NB4 (cell line): ENCODE results near the gene PCDH7.

Experiments used
- DNase-seq: peaks from one replicate; pipeline ENCODE4 v3.0.0; 2010; ENCODE audit warnings: low read depth
- H3K4me3 ChIP-seq: one replicate; pipeline ENCODE4 v1.5.1; 2011; ENCODE audit warnings: mild to moderate bottlenecking, low read depth, low read length, moderate library complexity
- CTCF ChIP-seq: IDR thresholded peaks from one replicate; pipeline ENCODE4 v1.5.1; 2012; ENCODE audit warnings: low read depth, low read length
- MAX ChIP-seq: IDR thresholded peaks from 2 replicates; pipeline ENCODE4 v1.6.1; 2011; ENCODE audit warnings: low read depth, low read length
- MYC ChIP-seq: IDR thresholded peaks from 2 replicates; pipeline ENCODE4 v1.6.1; 2011; ENCODE audit warnings: low read depth, low read length
- POLR2A ChIP-seq: IDR thresholded peaks from 2 replicates; pipeline ENCODE4 v1.6.1; 2011; ENCODE audit warnings: mild to moderate bottlenecking; ENCODE audit not compliant: insufficient read length; ENCODE audit errors: extremely low read depth

PCDH7 gene

GRCh38 chr4:30716681-30717207, 3.4 kb upstream of the PCDH7 start:
- TF ChIP-seq MYC = no peak; the same call in 1 of the 2 replicates
- no peak for TF ChIP-seq CTCF
- no peak for TF ChIP-seq POLR2A
- no peak for TF ChIP-seq MAX
- H3K4me3 ChIP-seq = peak overlapping the region; percentile 61
- no peak for DNase-seq

- DNase-seq = peak; percentile 86
- peak; percentile 44 for TF ChIP-seq MAX
- TF ChIP-seq MYC = no peak; the same call in 1 of the 2 replicates
- TF ChIP-seq CTCF = no peak
- TF ChIP-seq POLR2A = peak; percentile 37
- peak overlapping the region; percentile 47 for H3K4me3 ChIP-seq
These were observed 2.8 kb upstream of the PCDH7 start for GRCh38 chr4:30717208-30718020.

GRCh38 chr4:30718021-30718542, 2.1 kb upstream of the PCDH7 start:
- no peak for DNase-seq
- no peak overlapping the region for H3K4me3 ChIP-seq
- TF ChIP-seq MAX (no peak), MYC (no peak), CTCF (no peak), POLR2A (no peak)

- TF ChIP-seq CTCF (no peak), MAX (no peak), POLR2A (no peak), MYC (no peak)
- H3K4me3 ChIP-seq = no peak overlapping the region
- no peak for DNase-seq
These were observed 1.3 kb upstream of the PCDH7 start for GRCh38 chr4:30718641-30719453.

- TF ChIP-seq MYC = no peak
- TF ChIP-seq CTCF = no peak
- TF ChIP-seq MAX = no peak
- TF ChIP-seq POLR2A = no peak
These were observed 632 bp upstream of the PCDH7 start for GRCh38 chr4:30719454-30720020.

More at GRCh38 chr4:30719454-30720020, 632 bp upstream of the PCDH7 start:
- H3K4me3 ChIP-seq = no peak overlapping the region
- peak; percentile 40 for DNase-seq
